Right lung (tissue), 5 donors: Measurements from ENCODE around the gene LRRC8B. TPM values are rescaled to one million over a fixed set of nuclear protein-coding genes. Genes with fewer than 3 reads are reported as not detected.

Experiments used
- DNase-seq, 2 donors: peaks; one replicate each; pipeline ENCODE4 v3.0.0-alpha.2; 2013
- polyA plus RNA-seq, 5 donors: library from polyadenylated mRNA; unstranded; fragments of 120-200 nt; gene quantifications; one replicate each; pipeline versions ENCODE4 v1.2.1 to v1.2.3, GENCODE V29; 2013; ENCODE audit warnings: inconsistent platforms in 1 of 5, low replicate concordance in 1 of 5; ENCODE audit not compliant: insufficient read length in 5 of 5, insufficient read depth in 1 of 5

Gene LRRC8B
- polyA plus RNA-seq, 5 donors: 6.5 to 11.6 (median 9.9) TPM

DNA sequence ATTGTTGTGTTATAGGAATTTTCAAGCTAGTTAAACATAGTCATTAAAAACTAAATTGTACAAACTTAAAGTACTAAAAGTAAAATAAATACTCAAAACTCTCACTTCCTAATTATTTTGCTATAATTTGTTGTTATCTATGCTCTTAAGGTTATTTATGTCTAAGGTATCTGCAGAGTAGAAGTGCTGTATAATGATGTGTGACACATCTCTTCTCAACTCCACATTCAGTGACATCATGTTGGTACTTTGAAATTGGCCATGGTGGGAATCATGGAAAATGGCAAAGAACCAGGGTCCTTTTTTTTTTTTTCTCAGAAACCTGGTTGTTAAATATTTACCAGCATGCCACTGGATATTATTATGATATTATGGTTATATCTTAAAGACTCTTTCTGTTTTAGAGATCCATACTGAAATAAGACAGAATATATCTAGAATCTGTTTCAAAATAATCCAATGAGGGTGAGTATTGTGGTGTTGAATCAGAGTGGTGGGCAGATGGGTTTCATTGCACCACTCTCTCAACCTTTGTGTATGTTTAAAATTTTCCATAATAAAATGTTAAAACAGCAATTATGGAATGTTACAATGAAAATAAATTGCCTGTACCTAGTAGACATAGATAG lies 22.4 kb downstream of the LRRC8B start:
- no peak for DNase-seq

- no peak for DNase-seq
Measured at GRCh38 chr1:89547563-89548116, 23.0 kb downstream of the LRRC8B start.

DNA sequence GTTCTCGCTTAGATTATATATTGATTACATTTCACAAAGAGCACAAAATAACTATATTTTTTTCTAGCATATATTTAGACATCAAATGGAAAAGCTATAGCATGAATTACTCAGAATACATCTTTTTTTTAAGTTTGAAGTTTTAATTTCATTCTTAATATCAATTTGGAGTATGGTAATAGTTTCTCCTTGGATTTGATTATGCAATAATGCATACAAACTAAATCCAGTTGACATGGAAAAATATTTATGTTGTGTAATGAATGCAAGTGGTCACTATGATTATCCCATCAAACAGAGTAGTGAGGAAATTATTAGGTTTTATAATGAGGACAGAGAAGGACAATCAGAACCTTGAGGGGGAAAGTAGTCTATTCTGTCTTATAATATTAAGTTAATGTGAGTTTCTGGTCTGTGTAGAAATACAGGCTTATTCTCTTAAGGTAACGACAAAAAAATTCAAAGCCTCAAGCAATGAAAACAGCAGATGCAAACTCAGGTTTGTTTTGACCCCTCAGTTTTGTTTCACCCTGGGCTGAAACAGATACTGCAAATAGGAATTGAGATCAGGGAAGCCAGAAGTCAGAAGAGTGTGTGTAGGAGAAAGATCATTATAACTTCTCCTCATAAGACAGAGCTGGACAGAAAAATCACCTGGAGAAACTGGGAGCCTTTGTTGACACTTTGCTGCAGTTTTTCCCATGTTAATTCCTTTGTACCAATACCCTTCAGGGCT lies 23.7 kb downstream of the LRRC8B start:
- DNase-seq: no peak

GRCh38 chr1:89550995-89551394 lies 26.4 kb downstream of the LRRC8B start:
- DNase-seq: no peak

GRCh38 chr1:89552471-89553081 lies 27.9 kb downstream of the LRRC8B start:
- peak; percentile 20 to 33 for DNase-seq

DNA sequence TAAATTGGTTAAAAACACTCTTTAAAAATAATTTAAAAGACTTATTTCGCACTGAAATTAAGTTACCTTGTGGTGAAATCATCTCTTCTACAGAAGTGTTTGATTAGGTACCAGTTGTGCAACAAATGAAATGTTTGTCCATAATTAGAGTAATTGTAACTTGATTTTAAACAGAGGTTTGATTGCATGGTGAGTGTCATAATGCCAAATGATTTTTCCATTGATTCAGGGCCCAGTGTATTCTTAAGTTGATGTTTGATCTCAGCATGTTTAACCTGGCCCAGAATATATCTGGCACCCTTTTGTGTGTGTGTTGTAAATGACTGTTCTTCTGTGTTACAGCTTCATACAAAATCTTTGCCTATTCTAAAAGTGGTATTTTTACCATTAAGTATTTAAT lies 28.5 kb downstream of the LRRC8B start:
- no peak for DNase-seq

- DNase-seq: no peak
Measured at GRCh38 chr1:89555550-89555949, 30.9 kb downstream of the LRRC8B start.

DNA sequence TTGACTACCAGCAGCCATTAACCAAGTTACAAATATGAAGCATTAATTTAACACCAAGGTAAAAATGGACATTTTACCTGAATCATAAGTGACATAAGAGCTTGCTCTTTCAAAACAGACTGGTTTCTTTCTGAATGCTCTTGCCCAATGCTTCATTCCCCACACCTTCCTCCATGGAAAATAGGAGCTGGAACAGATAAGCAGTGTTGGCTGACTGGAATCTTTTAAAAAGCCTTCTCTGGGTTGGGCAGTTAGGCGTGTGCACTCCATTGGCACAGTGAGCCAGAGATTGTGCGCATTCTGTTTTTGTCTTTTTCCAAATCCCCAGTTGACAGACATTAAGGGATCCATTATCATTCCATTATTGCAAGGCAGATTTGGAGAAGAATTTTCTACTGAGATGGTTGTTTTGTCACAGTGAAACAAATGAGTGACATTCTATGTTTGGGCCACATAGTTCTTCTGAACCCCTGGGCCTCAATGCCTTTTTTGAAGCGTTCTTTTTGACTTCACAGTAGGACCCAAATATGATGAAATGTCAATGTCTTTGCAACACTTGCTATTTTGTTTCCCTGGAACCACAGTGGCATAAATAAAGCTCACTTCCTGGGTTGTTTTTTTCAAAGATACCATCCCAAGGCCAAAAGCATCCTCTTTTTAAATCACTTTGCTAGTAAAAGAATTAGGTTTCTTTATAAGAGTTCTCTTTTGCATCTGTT lies 32.3 kb downstream of the LRRC8B start:
- DNase-seq: no peak

GRCh38 chr1:89557445-89557825 lies 32.8 kb downstream of the LRRC8B start:
- no peak for DNase-seq

- DNase-seq: no peak
Measured at GRCh38 chr1:89557956-89558355, 33.3 kb downstream of the LRRC8B start.

GRCh38 chr1:89563957-89564604 lies 39.5 kb downstream of the LRRC8B start:
- DNase-seq: no peak

DNA sequence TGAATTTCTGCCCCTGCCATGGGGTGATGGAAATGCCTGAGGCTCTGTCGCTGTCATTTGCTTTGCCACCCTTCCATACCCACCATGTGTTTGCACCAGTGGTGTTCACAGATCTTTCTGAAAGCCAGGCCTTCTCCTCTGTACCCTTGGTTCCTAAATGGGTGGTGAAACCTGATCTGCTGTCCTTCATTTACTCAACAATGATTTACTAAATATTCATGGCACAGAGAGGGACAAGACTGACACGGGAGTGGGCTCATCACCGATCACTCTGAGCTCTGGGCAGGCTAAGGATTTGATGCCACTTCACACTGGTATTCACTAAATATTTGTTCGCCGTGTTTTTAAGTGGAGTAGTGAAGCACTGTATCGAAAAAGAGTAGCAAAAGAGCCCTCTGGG lies 40.9 kb downstream of the LRRC8B start:
- no peak for DNase-seq

DNA sequence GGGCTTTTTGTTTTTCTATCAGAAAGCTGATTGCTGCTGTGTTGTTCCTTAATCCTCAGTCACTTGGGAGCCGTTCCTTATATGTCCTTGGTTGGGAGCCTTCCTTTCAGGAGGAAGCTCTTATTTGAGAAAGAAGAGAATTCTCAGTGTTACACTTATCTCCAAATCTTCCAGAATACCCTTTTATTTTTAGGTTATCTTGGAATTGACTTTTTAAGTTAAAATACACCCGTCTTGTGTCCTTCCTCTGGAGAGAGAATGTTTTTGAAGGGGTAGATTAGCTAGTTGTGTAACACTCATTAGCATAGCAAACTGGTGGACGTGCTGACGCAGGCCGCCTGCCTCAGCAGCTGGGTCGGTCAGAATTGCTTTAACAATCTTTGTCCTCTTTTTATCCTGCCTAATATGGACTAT lies 42.1 kb downstream of the LRRC8B start:
- DNase-seq: peak; percentile 60 to 73

DNA sequence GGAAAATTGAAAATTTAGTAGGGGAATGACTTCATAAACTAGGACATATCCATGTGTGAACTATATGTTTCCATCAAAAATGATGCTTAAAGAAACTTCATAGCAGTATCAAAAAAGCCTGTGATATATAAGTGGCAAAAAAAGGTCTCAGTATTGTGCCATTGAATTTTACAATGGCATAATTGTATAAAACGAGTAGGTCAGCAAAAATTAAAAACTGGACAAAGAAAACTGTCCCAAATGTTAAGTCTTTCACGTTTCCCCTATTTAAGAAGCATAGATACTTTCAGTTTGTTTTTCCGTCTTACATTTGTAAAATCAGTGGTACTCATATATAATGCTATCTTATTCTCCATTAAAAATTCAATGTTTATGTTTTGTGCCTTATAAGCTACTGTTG lies 43.2 kb downstream of the LRRC8B start:
- DNase-seq: no peak

DNA sequence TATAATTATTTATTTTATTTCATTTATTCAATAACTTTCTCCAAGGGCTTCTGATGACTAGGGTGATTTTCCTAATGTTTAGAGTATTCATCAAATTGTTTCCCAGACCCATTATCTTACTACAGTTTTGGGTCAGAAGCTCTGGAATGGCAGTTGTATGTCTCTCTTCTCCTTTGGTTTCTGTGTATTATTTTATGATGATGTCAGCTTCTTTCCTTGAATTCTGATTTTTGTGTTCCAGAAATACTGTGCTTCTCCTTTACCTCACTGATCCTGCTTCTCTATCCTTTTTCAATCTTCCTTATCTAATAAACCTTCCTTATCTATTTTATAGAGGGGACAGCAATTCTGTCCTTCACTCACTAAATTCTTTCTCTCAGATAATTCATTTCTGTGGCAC lies 48.8 kb downstream of the LRRC8B start:
- DNase-seq: no peak

- no peak for DNase-seq
Measured at GRCh38 chr1:89574621-89575020, 50.0 kb downstream of the LRRC8B start.

DNA sequence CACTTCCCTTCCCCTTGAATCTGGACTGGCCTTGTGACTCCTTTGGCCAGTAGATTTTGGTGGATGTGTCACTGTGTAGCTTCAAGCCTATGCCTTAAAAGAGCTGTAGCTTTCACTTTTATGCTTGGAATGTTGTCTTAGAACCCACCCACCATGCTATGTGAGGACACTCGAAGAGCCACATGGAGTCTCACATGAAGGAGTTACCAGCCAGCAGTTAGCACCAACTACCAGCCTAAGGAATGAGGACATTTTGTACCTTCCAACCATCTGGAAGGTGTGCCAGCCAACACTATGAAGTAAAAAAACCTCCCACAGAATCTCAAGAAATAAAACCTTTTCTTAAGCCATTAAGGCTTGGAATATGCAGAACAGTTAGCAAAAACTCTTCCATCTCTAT lies 50.6 kb downstream of the LRRC8B start:
- DNase-seq: no peak

DNA sequence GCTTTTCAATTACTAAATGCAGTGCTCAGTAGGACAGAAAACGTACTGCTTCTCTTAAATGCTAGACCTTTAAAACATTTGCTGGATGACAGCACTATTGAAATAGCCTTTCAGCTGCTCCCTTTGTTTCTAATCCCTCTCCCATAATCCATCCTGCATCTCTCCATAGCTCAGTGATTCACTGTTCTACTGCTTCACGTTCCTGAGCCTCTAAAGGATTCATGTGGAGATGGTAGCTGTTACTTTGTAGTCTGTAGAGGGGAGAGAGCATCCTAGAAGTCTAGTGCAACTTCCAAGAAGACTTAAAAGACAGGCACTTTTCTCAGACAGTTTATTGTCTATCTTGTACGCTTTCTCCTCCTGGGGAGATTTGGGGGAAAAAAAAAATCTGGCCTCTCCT lies 51.4 kb downstream of the LRRC8B start:
- DNase-seq: no peak

DNA sequence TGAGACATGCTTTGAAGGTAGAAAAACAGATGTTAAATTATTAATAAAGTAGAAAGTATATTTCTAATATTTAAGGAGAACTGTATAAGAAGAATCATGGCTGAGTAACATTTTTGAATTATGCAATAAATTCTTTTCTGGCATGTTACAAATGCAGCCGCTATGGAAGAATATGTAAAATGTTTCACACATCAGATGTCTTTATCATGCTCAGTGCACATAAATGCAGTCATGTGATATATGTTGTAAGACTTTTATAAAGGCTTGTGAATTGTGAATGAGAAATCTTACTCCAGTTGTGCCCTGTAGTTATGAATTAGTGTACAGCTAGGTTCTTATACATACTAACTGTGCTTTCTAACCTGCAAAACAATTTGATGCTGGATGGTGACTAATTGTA lies 53.5 kb downstream of the LRRC8B start:
- no peak for DNase-seq

GRCh38 chr1:89578946-89579684 lies 54.5 kb downstream of the LRRC8B start:
- DNase-seq: no peak

DNA sequence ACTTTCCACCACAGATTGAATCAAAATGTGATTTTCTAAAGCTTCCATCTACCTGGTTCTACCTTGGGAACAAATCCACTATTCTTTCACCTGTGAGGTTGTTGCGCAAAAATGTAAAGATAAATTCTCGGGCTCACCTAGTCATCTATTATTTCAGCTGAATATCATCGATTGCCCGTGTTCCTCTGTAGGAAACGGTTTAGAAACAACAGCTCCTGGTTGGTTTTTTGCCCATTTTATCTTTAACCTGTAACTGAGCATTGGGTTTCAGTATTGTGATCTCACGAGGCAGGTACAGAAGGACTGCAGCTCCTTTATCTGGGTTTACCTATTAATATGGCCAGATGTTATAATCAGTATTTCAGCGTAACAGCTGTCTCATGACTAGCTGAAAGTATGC lies 55.4 kb downstream of the LRRC8B start:
- DNase-seq: no peak
